Stimulated activated CD4-positive, alpha-beta T cell treated with anti-CD3 and anti-CD28 coated beads, Interleukin-4, amount 100 ng/mL, for 4 hours (primary cell): ENCODE measurements around the gene MLYCD.
"Not testable (repeated sequence)": the region's sequence is repeated elsewhere in the genome, so short reads cannot be mapped to it uniquely, and the experiment has no call there.

ENCODE experiments used
- DNase-seq, 2 experiments: peaks; one replicate each; pipeline ENCODE4 v3.0.0-alpha.2; 2020

MLYCD gene

DNA sequence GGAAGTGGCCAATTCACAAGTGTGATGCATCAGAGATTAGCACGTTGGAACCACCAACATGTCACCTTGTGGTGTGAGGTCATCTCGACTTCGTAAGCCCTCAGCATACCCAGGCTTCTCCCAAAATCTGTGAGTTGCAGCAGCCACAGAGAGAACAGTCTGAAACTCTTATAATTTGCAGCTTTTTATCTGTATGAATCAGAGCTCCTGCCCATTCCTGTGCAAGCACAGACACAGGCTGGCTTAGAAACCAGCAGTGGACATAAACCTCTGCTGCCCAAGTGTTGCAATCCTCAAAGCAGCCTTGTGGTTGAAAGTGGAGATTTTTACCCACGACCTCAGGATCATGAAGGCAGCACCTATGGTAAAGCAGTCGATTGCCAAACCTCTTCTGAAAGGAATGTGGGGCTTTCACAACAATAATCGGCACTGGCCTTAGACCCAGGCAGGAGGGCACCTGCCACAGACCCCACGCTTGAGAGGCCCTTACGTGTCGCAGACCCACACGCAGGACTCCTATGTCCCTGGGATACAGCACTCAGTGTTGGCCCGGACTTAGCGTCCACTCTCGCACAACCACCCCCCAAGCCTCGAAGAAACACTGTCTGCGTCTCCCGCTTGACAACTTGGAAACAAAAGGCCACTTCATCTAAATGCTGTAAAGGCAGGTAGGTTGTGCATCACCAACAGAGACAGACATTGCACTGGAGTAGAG, 29.6 kb downstream of the MLYCD start:
- DNase-seq = no peak

DNA sequence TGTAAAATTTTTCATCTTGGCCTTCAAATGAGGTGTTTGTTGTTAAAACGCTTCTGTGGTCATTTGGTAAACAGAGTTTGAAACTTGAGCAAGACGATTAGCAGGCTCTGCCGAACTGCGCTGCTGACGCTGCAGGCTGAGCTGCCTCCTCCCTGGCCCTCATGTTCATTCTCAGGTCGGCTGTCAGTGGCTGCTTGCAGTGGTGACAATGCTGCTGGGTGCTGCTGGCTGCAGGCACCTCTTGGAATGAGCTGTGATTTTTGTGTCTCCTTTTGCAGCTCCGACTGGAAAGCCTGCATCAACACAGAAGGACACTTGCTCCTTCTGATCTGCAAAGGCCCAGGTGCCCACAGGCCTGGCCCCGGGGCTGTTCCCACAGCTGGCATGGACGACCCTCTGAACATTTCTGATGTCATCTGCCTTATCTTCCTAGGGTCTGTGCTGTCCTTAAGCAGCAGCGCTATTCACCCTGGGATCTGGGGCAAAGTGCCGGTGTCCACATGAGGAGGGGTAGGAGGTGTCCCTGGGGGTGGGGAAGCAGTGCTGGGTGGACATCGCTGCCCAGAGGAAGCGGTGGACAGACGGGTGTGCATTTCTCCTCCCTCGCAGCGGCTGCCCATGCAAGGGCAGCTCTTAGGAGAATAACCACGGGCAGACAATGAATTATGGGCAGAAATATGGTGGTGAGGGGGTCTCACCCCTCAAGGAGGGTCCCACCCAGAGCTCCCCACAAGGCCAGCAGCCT, 31.1 kb downstream of the MLYCD start:
- no peak for DNase-seq

DNA sequence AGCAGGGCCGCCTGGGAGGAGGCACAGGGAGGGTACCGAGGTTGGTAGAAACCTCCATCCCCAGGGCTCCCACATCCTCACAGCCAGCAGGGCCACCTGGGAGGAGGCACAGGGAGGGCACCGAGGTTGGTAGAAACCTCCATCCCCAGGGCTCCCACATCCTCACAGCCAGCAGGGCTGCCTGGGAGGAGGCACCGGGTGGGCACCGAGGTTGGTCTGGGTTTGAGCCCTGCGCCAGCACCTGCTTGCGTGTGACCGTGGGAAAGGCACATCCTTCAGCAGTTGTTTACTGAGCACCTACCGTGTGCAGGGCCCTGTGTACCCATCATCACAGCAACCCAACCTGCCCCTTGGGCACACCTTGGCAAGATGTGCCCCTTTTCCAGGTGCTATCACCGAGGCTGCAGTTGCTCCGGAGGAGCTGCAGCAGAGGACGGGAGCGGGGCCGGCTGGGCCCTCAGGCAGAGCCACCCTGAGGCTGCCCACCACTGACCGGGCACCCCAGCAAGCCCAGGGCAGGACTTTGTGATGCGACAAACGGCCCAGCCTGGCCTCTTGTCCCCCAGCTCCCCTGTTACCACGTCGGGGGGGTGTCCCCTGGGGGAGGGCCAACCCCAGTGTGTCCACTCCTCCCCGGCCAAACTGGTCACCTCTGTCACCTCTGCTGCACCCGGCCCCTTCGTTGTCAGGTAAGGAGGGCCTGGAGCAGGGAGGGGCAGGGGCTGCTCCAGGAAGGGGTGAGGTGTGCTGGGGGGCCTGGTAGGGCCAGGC, 32.0 kb downstream of the MLYCD start:
- DNase-seq = no peak

DNA sequence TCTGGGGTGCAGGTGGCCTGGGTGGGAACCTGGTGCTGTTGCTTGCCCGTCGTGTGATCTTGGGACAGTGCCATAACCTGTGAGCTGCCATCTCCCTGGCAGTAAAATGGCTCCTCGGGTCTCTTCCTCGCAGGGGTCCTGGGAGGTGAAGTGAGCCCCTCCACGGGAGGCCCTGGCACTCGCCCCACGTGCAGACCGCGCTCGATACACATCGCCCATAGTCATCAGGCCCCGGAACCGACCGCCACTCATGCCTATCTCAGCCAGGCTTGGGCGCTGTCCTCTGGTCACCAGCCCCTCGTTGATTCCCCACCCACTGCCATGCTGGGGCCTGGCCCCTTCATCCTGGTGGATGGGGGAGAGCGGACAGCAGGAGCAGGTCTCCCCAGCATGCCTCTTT, 32.6 kb downstream of the MLYCD start:
- no peak for DNase-seq

DNA sequence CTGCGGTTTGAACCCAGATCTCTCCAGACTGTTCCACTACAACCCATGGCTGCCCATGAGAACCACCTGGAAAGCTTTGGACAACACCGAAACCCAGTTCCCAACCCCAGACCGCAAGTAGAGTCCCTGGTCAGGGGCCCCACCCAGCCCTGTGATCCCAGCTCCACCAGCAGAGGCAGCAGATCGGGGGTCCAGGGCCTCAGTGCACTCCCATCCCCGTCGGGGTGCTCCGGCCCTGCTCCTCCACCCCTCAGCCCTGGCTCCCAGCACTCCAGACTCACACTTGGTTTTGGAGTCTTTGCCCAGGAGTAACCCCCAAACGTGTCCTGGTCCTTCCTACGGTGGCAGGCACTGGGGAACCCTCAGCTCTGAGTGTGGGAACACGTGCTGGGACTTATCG, 33.4 kb downstream of the MLYCD start:
- DNase-seq = no peak

DNA sequence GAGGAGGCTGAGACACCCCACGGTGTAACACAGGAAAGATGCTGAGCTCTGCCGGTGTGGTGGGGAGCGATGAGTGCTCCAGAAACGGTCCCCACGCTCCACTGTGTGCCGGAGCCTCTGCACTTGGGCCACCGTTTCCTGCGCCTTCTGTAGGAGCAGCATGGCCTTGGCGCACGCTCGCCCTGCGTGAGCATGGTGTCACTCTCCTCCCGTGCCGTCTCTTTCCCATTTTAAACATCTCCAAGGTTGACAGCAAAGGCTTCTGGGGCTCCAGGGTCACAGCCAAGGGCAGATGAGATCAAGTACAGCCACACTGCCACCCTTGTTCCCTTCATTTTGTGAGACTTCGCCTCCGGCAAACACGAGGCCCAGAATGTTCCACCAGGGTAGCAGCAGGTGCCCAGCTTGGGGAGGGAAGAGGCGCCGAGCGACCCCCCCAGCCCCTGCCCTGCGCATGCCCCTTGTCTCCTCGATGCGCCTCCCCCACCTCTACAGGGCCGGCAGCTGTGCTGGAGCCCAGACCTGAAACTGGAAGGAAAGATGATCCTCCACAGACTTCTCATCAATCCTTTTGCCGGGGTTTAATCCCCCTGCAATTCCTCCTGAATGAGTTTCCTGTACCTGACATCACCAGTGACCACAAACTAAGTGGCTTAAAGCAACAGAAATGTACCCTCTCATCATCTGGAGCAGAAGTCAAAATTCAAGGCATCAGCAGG, 34.2 kb downstream of the MLYCD start:
- no peak for DNase-seq

DNA sequence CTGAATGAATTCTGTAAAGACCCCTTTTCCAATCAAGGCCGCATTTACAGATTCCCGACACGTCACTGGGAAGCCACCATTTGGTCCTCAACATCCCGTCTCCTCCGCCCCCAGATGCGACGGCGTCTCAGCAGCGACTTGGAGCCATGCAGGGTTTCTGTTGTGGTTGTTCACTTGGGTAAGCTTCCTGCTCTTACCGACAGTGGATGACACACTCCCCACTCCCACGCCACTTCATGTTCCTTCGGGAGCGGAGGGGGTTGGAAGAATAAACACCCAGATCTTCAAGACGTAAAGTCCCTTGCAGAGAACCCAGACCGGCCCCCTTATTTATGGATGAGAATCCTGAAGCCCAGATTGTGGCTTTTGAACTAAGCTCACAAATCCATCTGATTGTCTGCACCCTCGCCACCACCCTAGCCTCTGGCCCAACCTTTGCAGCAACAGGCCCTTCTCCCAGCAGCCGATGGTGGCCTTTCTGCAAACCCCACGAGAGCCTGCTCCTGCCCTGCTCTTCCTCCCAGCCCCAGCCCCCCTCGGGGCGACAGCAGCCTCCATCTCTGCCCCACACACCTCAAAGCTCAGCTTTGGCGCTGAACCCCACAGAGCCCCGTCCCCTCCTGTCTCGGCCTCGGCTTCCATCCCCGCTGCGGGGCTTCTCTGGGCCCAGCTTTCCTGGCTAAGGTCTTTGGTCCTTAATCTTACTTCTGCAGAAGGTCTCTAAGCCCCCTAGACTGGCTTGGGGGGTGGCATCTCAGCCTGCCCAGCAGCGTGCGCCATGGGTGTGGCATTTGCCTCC, 35.2 kb downstream of the MLYCD start:
- no peak for DNase-seq

DNA sequence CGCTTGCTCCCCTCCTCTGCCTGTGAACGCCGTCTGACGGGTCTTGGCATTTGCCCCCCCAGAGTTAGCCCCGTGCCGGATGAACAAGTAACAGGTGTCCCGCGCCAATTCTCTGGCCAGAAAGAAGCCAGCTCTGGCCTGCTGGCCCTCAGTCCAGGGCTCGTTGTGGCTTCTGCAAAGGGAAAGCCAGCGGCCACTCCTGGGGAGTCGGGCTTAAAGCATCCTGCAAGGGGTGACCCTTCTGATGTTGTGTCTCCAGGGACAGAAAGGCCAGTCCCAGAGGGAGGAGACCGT, 35.7 kb downstream of the MLYCD start:
- DNase-seq = no peak

DNA sequence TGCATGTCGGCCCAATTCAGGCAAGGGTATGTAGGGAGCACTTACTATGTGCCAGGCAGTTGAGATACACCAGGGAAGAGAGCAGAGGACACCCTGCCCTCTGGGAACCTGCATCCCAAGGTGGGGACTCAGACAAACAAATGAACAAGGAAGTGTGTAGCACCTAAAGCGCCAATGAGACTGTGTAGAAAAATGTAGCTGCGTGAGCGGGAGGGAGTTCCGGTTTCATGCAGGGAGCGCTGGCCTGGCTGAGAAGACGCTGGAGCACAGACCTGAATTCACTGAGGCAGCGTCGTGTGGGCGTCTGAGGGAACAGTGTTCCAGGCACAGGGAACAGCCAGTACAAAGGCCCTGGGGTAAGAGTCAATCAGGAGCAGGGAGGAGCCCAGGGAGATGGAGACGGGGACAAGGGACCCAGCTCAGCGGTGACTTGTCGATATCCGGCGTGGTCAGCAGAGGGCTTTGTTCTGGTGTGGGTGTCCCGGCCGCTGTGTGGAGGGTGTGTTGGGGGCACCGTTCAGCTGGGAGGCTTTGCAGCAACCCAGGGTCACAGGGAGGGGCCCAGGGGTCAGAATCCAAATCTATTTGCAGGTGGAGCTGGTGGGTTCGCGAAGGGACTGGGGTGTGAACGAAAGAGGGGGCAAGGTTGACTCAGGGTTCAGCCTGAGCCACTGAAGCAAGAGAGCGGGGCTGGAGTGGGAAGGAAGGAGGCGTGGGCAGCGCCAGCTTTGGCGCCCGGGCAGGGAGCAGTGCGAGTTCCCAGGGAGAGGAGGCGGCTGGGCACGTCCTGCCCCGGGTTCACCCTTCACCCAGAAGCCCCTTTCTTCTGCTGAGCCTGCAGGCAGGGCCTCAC, 36.3 kb downstream of the MLYCD start:
- no peak for DNase-seq

DNA sequence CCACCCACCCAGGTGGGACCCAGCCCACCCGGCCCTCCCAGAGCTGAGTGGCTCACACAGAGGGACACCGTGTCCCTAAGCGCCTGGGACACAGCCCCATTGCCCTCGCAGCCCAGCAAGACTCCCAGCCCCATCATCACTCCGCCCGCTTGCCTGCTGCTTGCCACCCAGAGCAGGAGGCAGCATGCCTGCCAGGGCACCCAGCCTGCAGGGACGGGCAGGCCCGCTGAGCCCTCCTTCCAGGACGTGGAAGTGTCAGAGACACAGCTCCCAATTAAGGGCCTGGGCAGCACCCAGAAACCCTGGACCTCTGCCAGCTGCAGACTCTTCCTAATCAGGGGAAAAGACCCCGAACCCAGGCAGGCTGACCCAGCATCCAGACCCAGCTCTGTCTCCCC, 36.9 kb downstream of the MLYCD start:
- DNase-seq = no peak

DNA sequence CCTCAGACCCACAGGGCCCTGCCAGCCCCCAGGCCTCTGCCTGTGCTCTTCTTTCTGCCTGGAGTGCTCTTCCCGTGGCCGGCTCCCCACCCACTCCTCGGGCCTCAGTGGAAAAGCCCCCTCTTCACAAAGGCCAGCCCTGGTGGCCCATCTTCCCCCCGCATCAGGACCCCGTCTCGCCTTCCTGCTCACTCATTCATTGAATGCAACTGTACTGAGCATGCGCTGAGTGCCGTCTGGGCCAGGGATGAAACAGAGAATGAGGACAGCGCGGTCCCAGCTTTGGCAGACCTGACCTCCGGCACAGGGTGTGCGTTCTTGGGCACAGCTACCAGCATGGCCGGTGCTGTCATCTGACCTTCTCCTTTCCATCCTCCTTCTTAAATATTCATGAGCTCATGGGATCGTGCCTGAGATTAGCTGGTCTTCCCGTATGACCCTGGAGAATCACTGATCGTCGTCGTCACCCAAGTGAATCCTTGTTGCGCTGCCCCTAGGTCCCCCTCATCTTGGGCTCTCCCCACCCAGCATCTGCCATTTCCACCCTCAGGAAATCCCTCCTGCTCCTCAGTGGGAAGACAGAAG, 37.8 kb downstream of the MLYCD start:
- DNase-seq = no peak

DNA sequence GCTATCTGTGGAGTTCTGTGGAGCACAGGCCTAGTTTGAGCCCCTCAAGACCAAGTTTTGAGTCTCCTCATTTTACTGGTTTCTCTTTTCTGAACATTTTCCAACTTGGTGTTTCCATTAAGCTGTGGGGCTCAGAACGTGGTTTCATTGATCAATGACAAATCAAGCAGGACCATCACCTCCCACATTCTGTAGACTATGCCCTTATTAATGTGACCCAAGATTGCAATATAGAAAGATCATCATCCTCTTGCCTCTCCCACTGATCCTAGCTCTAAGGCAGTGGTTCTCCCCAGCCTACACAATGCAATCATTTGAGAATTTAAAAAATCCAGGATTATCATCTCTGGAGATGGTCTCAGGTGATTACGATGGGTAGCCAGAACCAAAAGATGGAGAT, 38.4 kb downstream of the MLYCD start:
- DNase-seq = no peak

DNA sequence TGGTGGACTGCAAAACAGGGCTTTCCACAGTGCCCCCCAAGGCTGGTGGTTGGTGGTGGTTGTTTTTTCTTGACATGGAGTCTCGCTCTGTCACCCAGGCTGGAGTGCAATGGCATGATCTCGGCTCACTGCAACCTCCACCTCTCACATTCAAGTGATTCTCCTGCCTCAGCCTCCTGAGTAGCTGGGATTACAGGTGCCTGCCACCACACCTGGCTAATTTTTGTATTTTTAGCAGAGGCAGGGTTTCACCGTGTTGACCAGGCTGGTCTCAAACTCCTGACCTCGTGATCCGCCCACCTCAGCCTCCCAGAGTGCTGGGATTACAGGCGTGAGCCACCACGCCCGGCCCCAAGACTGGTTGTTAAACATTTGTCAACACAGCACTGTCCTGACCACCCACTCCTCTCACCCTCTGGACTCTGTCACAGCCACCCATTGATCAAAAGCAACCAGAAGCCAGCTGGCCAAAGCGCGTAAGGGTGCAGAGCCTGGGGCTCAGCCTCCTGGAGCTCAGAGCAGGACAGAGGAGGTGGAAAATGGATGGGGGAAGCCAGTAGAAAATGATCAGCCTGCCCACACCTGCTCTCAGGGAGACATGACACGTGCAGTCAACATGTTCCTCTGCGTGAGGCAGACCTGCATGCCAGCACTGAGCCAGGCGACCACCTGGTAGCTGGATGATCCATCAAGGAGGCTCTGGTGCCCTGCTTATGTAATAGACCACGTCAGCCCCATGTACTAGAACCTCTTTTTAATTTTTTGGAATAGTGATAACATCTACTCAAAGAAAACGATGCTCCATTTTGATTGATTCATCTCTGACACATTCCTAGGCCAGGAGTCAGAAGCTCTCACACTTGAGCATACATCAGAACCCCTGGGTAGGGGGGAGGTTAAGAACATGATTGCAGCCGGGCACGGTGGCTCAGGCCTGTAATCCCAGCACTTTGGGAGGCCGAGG, 39.3 kb downstream of the MLYCD start:
- no peak for DNase-seq

DNA sequence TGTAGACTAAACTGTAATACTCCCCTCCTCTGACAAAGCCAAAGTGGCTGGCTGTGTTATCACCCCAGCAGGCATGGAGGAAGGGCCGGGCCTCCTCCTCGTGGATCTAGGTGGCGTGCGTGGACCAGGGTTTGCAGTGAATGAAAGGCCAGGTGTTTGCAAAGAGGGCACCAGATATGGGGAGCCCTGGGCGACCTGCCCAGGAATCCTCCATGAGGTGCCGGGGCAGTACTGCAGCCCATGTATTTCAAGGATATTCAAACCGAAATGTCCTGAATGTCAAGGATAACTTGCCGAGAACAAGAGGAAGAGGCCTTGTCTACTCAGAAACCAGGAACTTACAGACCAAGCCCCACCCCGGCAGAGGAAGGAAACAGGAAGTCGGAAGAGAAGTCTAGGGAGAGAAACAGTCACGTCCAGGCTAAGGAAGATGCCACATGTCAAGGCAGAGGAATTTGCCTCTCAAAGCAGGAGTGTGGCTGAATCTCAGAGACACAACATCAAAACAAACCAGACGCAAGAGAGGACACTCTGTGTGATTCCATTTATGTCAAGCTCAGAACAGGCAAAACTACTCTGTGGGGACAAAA, 40.4 kb downstream of the MLYCD start:
- DNase-seq = no peak

DNA sequence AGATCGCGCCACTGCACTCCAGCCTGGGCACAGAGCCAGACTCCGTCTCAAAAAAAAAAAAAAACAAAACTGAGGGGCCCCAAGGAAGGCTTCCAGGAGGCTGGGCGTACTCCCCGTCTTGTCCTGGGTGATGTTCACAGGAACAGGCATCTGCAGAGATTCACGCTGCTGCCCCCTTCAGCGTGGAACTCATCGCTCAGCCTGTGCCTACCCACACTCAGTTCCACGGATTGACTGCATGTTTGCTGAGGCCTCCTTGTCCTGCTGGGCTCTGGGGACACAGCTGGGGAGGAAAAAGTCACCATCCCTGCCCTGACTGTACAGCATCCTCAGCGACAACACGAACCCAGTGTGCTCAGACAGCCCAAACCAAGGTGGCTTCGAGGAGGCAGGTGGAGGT, 41.2 kb downstream of the MLYCD start:
- DNase-seq = no peak

DNA sequence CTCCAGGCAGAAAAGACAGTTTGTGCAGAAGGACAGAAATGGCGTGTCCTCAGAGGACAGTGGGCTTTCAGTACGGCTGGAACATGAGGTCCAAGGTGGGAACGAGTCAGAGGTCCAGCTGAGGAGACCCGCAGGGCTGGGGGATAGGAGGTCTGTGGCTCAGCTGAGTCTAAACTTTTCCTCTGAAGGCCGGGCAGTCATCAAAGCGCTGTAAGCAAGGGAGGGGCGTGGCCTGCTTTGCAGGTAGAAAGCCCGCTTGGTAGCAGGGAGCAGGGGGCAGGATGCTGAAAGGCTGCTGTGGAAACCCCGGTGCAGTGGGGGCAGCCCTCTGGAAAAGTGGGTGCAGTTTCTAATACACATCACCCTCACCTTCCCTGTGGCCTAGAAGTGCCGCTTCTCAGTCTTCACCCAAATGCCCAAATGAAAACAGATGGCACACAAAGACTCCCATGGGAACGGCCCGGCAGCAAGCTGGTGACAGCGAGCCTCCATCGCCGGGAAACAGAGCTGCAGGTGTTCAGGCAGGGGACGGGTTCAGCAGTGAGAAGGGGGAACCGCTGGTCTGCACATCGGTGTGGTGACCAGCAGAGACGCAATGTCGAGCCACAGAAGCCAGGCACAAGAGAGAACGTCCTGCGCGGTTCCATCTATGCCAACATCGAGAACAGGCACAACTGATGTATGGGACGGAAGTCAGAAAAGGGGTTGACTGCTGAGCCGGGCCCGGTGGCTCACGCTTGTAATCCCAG, 41.9 kb downstream of the MLYCD start:
- DNase-seq = no peak

DNA sequence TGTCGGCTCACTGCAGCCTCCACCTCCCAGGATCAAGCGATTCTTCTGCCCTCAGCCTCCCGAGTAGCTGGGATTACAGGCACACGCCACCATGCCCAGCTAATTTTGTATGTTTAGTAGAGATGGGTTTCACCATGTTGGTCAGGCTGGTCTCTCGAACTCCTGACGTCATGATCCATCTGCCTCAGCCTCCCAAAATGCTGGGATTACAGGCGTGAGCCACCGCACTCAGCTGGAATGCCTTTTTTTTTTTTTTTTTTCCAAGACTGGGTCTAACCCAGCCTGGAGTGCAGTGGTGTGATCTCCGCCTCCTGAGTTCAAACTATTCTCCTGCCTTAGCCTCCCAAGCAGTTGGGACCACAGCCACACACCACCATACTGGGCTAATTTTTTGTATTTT, 42.6 kb downstream of the MLYCD start:
- DNase-seq = not testable (repeated sequence)

DNA sequence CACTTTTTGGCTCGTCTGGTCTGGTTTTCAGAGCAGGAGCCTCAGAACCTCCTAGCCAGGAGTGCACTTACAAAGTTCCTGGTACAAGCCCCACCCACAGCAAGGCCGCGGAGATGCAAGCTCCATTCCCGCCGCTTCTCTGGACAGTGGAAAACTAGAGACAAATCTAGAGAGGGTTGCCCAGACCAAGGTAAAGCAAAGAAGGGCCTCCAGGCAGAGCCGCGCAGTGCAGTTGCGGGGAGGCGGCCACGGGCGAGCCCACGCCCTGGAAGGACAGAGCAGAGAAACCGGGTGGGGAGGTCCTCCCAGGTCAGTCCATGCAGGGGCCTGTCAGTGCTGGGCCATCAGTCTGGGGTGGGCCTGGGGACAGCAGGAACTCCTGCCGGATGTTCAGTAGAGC, 43.2 kb downstream of the MLYCD start:
- no peak for DNase-seq
